Subcutaneous abdominal adipose tissue (tissue), 5 donors: Measurements from ENCODE around the gene TMC2.

ENCODE experiments used
- H3K27ac ChIP-seq: one replicate; pipeline ENCODE4 v1.7.0; 2013; ENCODE audit warnings: low read depth, mild to moderate bottlenecking, inconsistent platforms, low read length, moderate library complexity
- H3K27me3 ChIP-seq, 5 donors: one replicate each; pipeline ENCODE4 v1.7.0; 2013; ENCODE audit warnings: low read length in 5 of 5, inconsistent platforms in 1 of 5; ENCODE audit not compliant: control insufficient read depth in 5 of 5, insufficient read depth in 4 of 5
- H3K36me3 ChIP-seq, 5 donors: one replicate each; pipeline ENCODE4 v1.7.0; 2013; ENCODE audit warnings: low read length in 5 of 5; ENCODE audit not compliant: control insufficient read depth in 5 of 5, insufficient read depth in 5 of 5
- H3K4me1 ChIP-seq, 5 donors: one replicate each; pipeline ENCODE4 v1.7.0; 2013; ENCODE audit warnings: low read length in 5 of 5, mild to moderate bottlenecking in 3 of 5, moderate library complexity in 1 of 5; ENCODE audit not compliant: control insufficient read depth in 5 of 5, insufficient read depth in 5 of 5
- H3K4me3 ChIP-seq, 5 donors: one replicate each; pipeline ENCODE4 v1.7.0; 2013; ENCODE audit warnings: low read length in 5 of 5, low read depth in 1 of 5
- H3K9ac ChIP-seq, 5 donors: one replicate each; pipeline ENCODE4 v1.7.0; 2013; ENCODE audit warnings: low read length in 5 of 5, mild to moderate bottlenecking in 4 of 5, moderate library complexity in 3 of 5
- H3K9me3 ChIP-seq, 5 donors: one replicate each; pipeline ENCODE4 v1.7.0; 2013; ENCODE audit warnings: low read length in 5 of 5; ENCODE audit not compliant: control insufficient read depth in 5 of 5
- donor health status: healthy.
- donor health status: healthy.
- donor health status: healthy.
- donor health status: healthy.
- donor health status: healthy.

Gene TMC2

DNA sequence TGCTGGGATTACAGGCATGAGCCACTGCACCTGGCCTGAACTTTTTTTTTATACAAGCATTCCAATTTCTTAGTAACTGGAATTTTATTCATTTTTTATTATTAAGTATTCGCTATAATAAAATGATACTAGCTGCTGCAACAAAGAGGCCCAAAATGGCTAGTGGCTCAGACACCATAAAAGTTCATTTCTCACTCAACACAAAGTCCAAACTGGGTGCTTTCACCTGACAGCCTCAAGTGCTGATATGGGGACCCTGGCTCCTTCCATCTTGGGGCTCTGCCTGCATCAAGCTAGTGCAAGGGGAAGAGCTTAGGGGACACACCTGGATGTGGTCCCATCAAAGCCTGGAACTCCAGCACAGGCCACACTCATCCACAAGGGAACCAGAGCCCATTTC, 103.9 kb downstream of the TMC2 start:
- no peak overlapping the region for H3K4me3 ChIP-seq
- no peaks in the 10 kb centered on the region for H3K27me3 ChIP-seq
- peaks cover 0 to 7% (median 0%) of the 10 kb centered on the region in 5 donors for H3K36me3 ChIP-seq
- peaks cover 0 to 2% (median 0%) of the 10 kb centered on the region in 5 donors for H3K9me3 ChIP-seq
- no peaks in the 10 kb centered on the region for H3K4me1 ChIP-seq
- no peak overlapping the region for H3K9ac ChIP-seq
- no peak overlapping the region for H3K27ac ChIP-seq

DNA sequence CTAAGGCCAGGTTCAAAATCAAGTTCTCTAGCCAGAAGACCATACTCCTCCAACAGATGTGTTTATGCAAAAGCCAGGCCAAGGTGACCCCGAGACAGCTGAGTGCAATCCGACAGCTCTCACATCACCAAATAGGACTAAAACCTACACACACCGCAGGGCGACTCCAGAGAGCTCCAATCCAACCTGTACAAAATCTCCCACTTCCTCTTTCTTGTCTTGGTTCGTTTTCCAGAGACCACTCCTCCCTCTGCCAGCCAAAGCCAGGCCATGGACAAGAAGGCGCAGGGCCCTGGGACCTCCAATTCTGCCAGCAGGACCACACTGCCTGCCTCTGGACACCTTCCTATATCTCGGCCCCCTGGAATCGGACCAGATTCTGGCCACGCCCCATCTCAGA, 104.5 kb downstream of the TMC2 start:
- Histone ChIP-seq H3K4me1 (no peaks in the 10 kb centered on the region), H3K27me3 (no peaks in the 10 kb centered on the region), H3K9ac (no peak overlapping the region), H3K4me3 (no peak overlapping the region), H3K9me3 (peaks cover 0 to 2% (median 0%) of the 10 kb centered on the region in 5 donors), H3K36me3 (peaks cover 0 to 7% (median 0%) of the 10 kb centered on the region in 5 donors), H3K27ac (no peak overlapping the region)

DNA sequence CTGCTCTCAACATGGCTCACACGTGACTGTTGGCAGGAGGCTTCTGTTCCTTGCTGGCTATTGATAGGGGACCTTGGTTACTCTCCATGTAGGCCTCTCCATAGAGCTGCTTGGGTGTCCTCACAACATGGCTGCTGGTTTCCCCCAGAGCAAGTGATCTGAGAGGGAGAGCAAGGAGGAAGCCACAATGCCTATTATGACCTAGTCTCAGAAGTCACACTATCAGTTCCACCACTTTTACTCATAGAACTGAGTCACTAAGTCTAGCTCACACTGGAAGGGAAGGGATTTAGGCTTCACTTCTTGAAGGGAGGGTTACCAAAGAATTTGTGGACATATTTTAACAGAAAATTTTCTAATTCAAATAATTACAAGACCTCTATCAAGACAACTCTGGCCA, 107.3 kb downstream of the TMC2 start:
- peaks cover 0 to 2% (median 0%) of the 10 kb centered on the region in 5 donors for H3K9me3 ChIP-seq
- no peak overlapping the region for H3K27ac ChIP-seq
- no peaks in the 10 kb centered on the region for H3K4me1 ChIP-seq
- H3K9ac ChIP-seq = no peak overlapping the region
- no peak overlapping the region for H3K4me3 ChIP-seq
- H3K36me3 ChIP-seq = peaks cover 0 to 7% (median 0%) of the 10 kb centered on the region in 5 donors
- no peaks in the 10 kb centered on the region for H3K27me3 ChIP-seq

DNA sequence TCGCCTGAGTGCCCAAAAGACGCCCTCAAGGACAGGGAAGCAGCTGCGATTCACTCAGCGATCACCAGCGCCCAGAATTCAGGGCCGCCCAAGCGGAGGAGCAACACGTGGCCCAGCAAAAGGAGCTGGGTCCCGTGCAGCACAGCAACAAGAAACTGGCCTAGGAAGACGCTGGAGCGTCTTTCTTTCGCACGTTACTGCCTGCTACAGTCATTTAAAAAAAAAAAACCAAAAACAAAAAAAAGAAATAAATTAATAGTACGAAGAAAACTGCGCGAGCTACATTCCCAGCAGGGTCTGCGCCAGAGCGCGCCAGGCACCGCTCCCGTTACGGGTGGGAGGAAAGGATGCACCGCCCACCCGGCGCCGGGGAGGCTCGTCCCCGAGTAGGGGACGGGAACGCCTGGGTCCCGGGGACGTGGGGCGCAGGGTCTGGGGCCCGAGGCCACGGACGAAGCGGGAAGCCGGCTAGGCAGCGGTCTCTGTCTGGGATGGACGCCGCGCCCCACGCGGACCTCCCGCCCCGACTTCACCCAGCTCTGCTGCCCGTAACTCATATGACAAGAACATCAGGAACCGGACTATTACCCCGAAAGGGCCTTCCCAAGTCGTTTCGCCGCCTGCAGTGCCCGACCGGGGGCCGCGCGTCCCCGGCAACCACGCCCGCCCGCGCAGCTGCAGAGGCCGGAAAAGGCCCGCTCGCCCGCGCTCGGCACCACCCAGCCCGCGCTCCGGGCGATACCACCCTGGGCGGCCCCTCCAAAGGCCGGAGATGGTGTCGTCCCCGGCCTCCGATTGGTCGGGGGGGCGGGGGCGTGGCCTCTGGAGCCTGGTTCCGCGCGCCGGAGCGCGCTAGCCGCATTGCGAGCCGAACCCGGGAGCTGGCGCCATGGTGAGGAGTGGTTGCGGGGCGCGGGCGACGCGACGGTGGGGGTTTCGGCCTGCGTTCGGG, 115.7 kb downstream of the TMC2 start, which contains the start of gene NOP56:
TSS of gene NOP56 (plus strand) at position 861 of the 952 bp plus-strand sequence. CDS start at position 890, 29 bp downstream.
- Histone ChIP-seq H3K4me3 (peak within 1 kb of the TSS; percentile 91 to 96 (median 94)), H3K9ac (peak within 1 kb of the TSS; percentile 84 to 97 (median 87)), H3K27me3 (no peaks in the 10 kb centered on the region), H3K9me3 (no peaks in the 10 kb centered on the region), H3K27ac (peak within 1 kb of the TSS; percentile 90), H3K36me3 (peaks cover 0 to 33% (median 31%) of the 10 kb centered on the region in 5 donors), H3K4me1 (peaks cover 2 to 33% (median 28%) of the 10 kb centered on the region in 5 donors)

DNA sequence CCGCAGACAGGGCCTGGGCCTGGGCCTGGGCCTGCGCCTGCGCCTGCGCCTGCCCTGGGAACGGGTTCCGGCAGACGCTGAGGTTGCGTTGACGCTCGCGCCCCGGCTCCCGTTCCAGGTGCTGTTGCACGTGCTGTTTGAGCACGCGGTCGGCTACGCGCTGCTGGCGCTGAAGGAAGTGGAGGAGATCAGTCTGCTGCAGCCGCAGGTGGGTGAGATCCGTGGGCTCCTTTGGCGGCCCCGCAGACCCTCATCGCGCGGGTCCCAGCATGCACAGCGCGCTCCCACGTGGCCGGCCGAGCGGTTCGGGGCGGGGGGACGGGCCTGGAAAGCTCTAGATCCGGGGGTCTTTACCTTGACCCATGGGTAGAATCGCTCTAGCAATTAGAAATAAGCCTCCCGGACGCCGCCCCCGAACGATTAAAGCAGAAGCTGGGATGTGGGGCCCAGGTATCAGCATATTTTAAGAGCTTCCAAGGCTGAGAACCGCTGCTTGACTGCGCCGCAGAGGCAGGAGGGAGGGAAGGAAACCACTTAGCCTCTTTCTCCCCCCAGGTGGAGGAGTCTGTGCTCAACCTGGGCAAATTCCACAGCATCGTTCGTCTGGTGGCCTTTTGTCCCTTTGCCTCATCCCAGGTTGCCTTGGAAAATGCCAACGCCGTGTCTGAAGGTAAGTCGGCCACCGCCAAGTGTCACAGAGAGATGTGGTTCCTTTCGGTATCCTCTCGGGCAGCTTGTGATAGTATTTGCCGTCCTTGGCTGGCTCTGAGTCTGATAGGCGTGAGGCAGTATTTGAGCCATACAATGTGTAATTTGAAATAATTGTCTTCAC, 116.6 kb downstream of the TMC2 start:
- H3K27me3 ChIP-seq = no peaks in the 10 kb centered on the region
- H3K27ac ChIP-seq = peak overlapping the region; percentile 90
- peak overlapping the region; percentile 91 to 96 (median 94) for H3K4me3 ChIP-seq
- peak overlapping the region; percentile 76 to 97 (median 85) for H3K9ac ChIP-seq
- no peaks in the 10 kb centered on the region for H3K9me3 ChIP-seq
- H3K36me3 ChIP-seq = peaks cover 0 to 42% (median 39%) of the 10 kb centered on the region in 5 donors
- H3K4me1 ChIP-seq = peaks cover 2 to 33% (median 28%) of the 10 kb centered on the region in 5 donors

DNA sequence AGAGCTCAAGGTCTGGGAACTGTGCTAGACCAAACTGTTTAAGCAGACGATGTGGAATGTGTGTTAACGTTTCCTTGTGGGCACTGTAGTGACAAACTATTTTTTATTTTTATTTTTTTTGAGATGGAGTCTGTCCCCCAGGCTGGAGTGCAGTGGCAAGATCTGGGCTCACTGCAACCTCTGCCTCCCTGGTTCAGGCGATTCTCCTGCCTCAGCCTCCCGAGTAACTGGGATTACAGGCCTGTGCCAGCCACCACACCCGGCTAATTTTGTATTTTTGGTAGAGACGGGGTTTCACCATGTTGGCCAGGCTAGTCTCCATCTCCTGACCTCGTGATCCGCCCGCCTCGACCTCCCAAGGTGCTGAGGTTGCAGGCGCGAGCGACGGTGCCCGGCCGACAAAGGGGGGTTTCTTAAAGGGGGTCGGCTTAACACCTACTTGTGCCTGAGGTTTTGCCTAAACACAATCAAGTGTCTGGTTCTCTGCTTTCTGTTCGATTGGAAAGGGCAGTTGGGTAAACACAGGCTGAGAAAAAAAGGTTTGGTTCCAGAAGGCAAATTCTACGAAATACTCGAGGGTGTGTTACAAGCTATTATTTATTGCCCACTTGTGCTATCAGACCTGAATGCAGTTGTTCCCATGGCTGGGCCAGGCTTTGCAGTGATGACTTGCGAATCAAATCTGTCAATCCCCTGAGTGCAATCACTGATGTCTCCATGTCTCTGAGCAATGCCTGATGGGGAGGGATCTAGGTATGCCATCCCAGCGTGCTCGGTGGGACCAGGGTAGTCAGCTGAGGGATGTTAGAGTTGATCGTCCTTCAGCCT, 117.4 kb downstream of the TMC2 start:
- H3K36me3 ChIP-seq = peaks cover 0 to 51% (median 47%) of the 10 kb centered on the region in 5 donors
- H3K4me1 ChIP-seq = peaks cover 2 to 33% (median 28%) of the 10 kb centered on the region in 5 donors
- peak overlapping the region; percentile 91 to 96 (median 94) for H3K4me3 ChIP-seq
- peak overlapping the region; percentile 76 to 97 (median 85) for H3K9ac ChIP-seq
- peak overlapping the region; percentile 90 for H3K27ac ChIP-seq
- H3K27me3 ChIP-seq = no peaks in the 10 kb centered on the region
- H3K9me3 ChIP-seq = no peaks in the 10 kb centered on the region

DNA sequence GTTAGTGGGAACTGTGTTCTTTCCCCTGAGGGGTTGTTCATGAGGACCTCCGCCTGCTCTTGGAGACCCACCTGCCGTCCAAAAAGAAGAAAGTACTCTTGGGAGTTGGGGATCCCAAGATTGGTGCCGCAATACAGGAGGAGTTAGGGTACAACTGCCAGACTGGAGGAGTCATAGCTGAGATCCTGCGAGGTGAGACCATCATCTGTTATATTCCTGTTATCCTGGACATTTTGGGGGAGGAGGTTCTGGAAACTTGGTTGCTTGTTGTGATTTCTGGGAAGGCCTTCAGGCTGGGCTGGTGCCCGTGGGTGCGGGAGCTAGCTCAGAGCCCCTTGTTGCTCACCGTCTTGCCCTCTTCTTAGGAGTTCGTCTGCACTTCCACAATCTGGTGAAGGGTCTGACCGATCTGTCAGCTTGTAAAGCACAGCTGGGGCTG, 118.0 kb downstream of the TMC2 start:
- H3K9ac ChIP-seq = peak overlapping the region in 2 of 5 donors; percentile 3 to 85
- no peaks in the 10 kb centered on the region for H3K9me3 ChIP-seq
- H3K4me3 ChIP-seq = peak overlapping the region in 1 of 5 donors; percentile 91

DNA sequence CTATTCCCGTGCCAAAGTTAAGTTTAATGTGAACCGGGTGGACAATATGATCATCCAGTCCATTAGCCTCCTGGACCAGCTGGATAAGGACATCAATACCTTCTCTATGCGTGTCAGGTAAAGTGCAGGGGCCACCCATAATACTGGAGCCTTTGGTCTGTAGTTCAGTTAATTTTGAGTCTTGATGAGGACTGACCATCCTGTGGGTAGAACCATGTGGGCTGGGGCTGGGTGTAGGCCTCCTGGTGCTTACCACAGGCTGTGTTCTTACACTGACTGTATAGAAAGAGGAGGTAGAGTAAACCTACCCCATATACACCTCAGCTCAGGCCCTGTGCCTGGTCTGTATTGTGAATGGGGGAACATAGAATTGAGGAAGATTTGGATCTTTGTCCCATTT, 118.5 kb downstream of the TMC2 start:
- Histone ChIP-seq H3K4me1 (peaks cover 2 to 33% (median 28%) of the 10 kb centered on the region in 5 donors), H3K9me3 (no peaks in the 10 kb centered on the region), H3K27me3 (no peaks in the 10 kb centered on the region), H3K27ac (no peak overlapping the region), H3K36me3 (peaks cover 0 to 61% (median 58%) of the 10 kb centered on the region in 5 donors), H3K4me3 (no peak overlapping the region), H3K9ac (peak overlapping the region in 1 of 5 donors; percentile 85)

More for the DNA sequence above, 118.0 kb downstream of the TMC2 start:
- Histone ChIP-seq H3K36me3 (peaks cover 0 to 57% (median 53%) of the 10 kb centered on the region in 5 donors), H3K27ac (no peak overlapping the region), H3K4me1 (peaks cover 2 to 33% (median 28%) of the 10 kb centered on the region in 5 donors), H3K27me3 (no peaks in the 10 kb centered on the region)
